HPDE6-E6E7 (cell line): ENCODE results near the gene ZFP2.
A peak's percentile ranks its signal among the peaks of the same experiment; 100 is the strongest.
"Not testable (repeated sequence)": the region's sequence is repeated elsewhere in the genome, so short reads cannot be mapped to it uniquely, and the experiment has no call there.

ENCODE experiments used
- DNase-seq: peaks from one replicate; pipeline ENCODE4 v3.0.0; 2011; ENCODE audit warnings: missing footprints; ENCODE audit errors: extremely low spot score

The ZFP2 gene

DNA sequence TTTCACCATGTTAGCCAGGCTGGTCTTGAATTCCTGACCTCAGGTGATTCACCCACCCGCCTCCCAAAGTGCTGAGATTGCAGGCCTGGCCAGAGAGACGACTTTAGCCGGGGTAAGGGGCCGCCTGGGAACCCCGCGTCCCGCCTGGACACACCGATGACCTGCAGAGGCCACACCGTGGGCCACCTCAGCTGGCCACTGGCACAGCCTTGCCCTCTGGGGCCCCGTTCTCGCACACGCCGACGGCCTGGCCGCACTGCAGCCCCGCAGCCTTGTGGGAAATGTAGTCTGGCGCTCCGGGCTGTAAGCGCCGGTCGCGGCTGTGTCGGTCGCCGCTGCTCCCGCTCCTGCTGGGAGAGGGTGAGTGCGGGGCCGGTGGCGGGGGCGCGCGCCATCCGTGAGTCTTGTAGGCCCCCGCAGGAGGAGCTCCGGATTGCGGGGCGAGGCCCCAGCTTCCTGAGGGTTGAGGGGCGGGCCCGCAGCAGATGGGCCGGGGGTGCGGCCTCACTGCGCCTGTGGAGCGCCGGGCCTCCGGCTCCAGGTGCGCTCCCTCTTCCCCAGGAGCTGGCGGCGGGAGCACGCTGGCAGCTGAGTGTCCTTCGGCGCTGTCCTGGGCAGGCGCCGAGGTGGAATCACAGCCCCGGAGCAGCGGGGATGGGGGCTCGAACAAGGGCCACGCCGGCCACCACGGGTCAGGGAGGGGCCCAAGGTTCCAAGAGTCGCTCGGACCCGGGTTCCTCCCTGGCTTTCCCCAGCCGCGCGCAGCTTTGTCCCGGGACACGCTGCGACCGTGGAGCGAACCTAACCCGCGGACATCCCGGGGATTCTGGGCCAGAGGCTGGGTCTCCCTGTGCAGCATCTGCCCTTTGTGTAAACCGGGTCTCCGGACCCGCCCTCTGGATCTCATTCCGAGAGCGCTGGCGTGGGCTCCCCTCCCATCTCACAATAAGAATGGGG lies at the start of gene ZFP2:
TSS of gene ZFP2 (plus strand) at position 299 of the 957 bp plus-strand sequence. CDS start 35,401 bp downstream, outside the sequence.
- DNase-seq, result peak; percentile 37

DNA sequence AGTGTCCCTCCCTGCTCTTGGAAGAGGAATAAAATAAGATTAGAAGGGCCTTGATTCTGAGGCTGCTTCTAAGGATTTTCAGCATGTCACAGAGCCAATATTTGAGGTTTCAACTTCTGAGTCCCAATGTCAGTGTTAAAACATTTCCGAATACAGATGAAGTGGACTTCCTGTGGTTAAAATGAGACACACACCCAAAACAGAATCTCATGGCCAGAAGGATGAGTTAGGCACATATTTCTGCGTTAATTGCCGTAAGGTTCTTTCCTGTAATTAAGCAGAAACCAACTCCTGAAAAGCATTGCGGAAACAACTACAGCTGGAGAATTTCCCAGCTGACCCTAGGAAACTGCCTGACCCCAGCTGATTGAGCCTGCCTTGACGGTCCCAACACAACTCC lies 46.4 kb upstream of the ZFP2 start:
- DNase-seq, result no peak

DNA sequence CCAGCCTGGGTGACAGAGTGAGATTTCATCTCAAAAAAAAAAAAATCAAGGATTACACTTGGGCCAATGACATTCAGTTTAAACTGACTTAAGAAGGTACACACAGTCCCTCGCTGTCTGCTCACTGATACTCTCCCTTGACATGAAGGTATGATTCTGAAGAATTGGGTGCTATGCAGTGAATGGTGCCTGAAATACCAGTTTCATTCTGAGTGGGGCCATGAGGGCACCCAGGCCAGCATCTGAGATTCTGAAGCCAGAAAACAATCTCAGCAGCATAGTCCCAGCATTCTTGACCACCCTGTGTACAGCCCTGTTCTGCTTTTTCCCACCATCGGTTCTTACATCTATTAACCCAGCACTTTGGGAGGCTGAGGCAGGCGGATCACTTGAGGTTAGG lies 43.8 kb upstream of the ZFP2 start:
- no peak for DNase-seq

DNA sequence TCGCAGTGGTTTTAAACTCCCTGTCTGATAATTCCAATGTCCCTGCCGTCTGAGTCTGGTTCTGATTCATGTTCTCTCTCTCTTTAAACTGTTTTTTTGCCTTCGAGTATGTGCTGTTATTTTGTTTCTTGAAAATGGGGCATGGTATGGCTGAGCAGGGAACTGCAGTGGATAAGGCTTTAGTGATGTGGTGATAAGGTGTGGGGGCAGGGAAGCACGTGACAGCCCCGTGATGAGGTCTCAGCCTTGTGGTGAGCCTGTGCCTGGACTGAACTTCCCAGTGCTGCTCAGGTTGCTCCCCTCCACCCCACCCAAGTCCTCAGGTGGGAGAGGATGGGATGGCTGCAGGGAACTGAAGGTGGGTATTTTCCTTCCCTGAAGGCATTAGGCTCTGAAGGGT lies 41.4 kb upstream of the ZFP2 start:
- DNase-seq, result no peak

DNA sequence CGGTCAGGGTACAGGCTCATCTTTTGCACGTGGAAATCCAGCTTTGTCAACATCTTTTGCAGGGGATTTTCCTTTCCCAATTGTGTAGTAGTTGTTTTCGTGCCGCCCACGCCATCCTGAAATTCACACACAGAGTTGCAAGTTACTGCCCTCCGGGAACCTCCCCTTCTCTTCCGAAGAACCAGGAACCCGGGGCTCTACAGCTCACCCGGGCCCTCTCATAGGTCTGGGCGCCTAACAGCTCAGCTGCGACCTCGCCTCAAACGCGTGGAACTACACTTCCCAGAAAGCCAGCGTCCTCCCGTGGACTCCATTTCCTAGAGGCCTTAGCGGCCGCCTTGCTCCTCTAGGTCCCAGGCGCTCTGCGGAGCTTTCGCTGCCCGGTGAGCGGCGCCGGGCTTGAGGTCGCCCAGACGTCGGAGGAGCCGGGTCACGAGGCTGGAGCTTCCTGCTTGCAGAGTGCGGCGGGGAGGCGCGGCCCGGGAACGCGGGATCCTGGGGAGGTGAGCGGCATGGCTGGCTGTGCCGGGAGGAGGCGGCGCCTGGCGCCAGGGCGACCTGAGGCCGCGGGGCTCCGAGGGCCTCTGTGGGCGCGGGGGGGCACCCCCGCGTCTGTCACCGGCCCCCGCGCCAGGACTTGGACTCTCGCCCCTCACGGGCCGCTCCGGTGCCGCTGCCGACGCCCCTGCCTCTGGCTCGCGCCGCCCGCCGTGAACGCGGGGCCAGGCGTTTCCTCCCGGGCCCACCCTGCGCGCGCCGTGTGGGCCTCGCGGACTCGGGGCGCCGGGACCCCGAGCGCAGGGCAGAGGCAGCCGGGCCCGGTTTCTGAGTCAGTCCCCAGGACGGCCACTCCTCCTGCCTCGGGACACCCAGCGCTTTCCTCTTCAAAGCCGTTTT lies 35.8 kb upstream of the ZFP2 start, which contains the start of gene ZNF354B:
TSS of gene ZNF354B (plus strand) at position 329 of the 897 bp plus-strand sequence. CDS start 1,095 bp downstream, outside the sequence.
- DNase-seq, result peak; percentile 89

DNA sequence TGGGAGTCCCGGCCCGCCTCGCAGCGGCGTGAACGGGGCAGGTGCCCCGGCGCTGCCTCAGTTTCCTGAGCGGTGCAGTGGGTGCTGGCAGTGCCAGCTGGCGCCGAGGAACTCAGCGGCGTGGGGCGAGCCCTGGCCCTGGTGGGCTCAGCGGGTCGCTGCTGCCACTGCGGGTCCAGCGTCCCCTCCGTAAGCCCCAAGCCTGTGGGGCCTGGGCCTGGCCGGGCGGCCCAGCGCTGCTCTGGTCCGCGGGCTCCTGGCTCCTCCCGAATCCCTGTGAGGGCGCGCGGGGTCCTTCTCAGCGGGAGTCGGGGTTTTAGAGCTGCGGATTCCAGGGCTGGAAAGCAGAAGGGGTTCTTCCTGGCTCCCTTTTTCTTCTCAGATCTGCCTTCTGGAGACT lies 35.1 kb upstream of the ZFP2 start:
- not testable (repeated sequence) for DNase-seq

DNA sequence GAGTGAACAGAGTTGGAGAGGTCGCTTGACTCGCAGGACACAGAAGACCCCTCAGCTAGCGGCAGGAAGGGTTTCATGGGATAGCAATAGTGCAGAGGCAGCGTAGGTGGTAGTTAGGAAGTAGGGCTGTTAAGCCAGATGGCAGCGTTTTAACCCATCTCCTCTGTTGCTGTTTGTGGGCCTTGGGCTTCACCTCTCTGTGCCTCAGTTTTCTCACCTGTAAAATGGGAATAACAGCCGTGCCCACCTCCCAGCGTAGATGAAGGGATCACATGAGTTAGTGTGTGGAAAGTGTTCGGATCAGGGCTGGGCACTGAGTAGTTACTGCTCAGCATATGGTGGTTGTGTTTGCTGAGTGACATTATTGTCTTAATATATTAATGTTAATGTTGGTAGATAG lies 34.1 kb upstream of the ZFP2 start:
- no peak for DNase-seq

DNA sequence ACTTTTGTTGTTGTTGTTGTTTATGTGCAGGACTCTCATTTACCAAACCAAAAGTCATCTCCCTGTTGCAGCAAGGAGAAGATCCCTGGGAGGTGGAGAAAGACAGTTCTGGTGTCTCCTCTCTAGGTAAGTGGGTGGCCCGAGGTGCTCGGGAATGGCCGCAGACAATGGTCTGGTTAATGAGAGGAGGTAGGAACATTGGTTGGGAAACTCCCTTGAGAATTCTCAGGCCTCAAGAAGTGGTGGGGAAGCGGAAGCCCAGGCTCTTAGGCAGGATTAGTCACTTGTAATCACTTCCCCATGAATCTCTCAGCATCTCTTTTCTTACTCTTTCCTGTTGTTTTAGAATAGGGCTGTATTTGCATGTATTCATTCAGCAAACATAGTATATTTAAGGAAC lies 28.8 kb upstream of the ZFP2 start:
- no peak for DNase-seq

DNA sequence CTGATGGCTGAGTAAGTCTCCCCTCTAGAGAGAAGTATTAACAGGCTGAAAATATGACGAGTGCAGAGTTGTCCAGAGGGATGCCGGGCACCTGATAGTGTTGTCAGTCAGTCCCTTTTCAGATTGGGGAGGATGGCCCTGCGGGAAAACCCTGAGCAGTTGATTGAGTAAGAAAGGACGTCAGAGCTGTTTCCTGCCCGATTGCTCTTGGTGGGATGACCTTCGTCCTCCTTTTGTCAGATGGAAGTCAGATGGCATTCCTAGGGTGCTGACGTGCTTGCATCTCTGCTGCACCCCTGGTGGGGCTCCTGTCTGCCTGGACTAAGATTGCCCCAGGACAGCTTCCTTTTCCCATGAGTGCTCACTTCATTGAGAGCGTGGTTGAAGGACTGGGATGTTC lies 26.1 kb upstream of the ZFP2 start:
- DNase-seq, result no peak

DNA sequence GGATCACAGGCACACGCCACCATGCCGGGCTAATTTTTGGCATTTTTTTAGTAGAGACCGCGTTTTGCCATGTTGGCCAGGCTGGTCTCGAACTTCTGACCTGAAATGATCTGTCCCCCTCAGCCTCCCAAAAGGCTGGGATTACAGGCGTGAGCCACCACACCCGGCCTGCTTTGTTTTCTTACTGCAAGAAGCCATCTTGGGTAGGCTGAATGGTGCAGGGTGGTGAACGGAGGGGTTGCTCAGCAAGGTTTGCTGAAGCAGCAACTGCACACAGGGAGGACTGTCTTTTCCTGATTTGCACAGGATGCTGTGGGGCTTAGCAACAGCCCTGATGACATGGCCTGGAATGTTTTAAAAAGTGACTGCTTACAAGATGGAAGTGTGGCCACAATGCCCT lies 25.3 kb upstream of the ZFP2 start:
- DNase-seq, result no peak

DNA sequence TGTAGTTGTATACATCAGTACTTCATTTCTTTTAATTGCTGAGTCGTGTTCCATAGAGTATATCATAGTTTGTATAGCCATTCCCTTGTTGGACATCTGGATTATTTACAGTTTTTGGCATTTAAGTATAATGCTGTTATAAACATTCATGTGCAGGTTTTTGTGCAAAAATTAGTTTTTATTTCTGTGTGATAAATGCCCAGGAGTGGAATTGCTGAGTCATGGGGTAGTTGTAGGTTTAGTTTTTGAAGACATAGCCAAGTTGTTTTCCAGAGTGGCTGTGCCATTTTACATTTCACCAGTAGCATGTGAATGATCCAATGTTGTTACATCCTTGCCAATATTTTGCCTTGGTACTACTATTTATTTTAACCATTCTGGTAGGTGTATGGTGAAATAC lies 23.4 kb upstream of the ZFP2 start:
- DNase-seq, result no peak

DNA sequence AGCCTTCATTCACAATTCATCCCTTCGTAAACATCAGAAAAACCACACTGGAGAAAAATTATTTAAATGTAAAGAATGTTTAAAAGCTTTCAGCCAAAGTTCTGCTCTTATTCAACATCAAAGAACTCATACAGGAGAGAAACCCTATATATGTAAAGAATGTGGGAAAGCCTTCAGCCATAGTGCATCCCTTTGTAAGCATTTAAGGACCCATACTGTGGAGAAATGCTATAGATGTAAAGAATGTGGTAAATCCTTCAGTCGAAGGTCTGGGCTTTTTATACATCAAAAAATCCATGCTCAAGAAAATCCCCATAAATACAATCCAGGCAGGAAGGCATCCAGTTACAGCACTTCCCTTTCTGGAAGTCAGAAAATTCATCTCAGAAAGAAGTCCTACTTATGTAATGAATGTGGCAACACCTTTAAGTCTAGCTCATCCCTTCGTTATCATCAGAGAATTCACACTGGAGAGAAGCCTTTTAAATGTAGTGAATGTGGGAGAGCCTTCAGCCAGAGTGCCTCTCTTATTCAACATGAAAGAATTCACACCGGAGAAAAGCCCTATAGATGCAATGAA lies 12.5 kb upstream of the ZFP2 start:
- DNase-seq, result not testable (repeated sequence)

DNA sequence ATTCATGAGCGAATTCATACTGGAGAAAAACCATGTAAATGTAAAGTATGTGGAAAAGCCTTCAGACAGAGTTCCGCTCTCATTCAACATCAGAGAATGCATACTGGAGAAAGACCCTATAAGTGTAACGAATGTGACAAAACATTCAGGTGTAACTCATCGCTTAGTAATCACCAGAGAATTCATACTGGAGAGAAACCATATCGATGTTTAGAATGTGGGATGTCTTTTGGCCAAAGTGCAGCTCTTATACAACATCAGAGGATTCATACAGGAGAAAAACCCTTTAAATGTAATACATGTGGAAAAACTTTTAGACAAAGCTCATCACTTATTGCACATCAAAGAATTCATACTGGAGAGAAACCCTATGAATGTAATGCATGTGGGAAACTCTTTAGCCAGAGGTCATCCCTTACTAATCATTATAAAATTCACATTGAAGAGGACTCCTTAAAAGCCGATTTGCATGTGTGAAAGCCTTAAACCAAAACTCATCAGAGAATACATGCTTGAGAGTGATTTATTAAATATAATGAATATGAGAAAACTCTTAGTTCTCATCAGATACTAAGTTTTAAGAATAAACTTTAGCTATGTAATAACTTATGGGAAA lies 11.8 kb upstream of the ZFP2 start:
- no peak for DNase-seq

DNA sequence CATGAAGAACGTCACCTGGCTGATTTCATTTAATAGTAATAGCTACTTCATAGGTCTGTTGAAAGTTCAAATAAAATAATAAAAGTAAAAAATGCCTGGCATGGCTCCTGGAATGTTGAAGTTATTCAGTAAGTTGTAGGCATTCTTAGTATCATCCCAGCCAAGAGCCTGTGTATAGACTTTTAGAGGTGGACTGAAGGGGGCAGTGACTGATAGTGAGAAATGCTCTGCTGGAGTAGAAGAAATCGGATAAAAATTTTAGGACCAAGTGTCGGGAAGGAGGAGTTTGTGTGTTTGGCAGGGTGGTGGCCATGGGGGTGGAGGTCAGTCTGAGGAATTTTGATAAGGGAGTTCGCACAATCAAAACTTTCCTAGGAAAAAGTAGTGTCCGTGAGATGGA lies 3.6 kb downstream of the ZFP2 start:
- no peak for DNase-seq

DNA sequence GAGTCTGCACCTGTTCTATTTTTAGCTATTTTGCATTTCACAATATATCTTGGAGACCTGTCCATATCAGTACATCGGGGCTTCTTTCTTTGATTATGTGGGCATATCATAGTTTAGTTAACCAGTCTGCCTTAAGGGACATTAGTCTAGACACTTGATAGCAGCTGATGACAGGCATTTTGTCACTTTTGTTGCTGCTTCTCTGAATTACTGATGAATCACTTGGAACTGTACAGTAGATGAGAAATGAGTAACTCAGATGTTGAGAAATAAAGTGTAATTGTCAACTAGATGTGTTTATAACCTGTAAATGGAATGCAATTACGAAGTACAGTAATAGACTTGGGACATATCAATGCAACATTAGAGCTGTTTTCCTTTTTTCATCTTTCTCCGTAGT lies 7.1 kb downstream of the ZFP2 start:
- peak; percentile 57 for DNase-seq

DNA sequence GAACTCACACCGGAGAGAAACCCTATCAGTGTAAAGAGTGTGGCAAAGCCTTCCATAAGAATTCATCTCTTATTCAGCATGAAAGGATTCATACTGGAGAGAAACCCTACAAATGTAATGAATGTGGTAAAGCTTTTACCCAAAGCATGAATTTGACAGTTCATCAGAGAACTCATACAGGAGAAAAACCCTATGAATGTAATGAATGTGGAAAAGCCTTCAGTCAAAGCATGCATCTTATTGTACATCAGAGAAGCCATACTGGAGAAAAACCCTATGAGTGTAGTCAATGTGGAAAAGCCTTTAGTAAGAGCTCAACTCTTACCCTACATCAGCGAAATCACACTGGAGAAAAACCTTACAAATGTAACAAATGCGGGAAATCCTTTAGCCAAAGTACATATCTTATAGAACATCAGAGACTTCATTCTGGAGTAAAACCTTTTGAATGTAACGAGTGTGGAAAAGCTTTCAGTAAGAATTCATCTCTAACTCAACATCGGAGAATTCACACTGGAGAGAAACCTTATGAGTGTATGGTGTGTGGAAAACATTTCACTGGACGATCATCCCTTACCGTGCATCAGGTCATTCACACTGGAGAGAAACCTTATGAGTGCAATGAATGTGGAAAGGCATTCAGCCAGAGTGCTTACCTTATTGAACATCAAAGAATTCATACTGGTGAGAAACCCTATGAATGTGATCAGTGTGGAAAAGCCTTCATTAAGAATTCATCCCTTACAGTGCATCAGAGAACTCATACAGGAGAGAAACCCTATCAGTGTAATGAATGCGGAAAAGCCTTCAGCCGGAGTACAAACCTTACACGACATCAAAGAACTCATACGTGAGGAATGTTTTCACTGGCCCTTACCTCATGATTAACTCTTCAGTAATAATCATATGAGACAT lies 36.4 kb downstream of the ZFP2 start:
- no peak for DNase-seq

DNA sequence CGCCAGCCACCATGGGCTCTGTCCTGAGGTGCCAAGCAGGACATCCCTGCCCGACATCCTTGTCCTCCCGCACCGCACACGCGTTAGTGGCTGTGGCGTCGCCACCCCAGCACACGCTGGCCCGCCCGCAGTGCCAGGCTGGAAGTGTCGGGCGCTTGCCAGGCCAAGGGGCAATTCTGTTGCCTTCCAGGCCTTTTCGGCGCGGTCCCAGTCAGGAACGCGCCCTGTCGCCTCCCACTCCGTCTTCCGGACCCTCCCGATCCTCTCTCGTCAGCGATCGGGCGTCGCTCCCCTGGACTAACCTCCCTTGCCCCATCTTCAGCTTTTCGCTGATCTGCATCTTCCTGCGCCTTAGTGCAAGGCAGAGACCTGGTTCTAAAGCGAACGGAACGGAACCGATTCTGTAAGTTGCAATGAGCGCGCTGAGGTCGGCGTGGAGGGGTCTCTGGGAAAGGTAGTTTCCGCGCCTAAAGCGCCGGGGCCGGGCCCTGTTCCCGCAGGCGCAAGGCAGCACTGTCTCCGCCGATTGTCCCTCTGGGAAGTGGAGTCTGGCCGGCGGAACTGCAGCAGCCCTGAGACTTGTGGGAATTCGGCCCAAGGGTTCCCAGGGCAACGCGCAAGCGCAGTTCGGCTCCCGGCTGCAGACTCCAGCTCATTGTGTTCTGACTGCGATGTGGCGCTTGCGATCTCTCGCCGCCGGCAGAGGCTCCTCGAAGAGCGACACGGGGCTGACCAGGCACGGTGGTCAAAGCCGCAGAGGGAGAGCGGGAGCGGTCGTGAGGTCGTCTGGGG lies 45.1 kb downstream of the ZFP2 start, which contains the start of gene ZNF454:
TSS of gene ZNF454 (plus strand) at position 630 of the 792 bp plus-strand sequence. CDS start 1,594 bp downstream, outside the sequence.
- DNase-seq, result peak; percentile 96

DNA sequence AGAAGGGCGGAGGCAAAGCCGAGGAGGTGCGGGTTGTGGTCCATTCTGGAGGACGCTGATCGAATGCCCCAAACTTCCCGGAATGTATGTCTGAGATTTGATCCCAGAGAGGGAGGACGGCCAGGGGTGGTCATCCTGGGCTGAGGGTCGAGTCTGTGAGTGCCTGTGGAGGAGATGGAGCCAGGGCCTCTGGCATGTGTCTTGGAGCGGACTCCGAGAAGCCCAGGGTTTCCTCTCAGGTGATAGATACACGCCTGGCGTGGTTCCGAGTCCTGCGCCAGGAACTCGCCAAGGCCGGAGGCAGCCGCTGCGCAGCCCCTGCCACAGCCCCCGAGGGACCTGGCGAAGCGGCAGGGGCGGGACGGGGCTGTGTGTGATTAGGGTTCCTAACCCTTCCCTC lies 45.6 kb downstream of the ZFP2 start:
- DNase-seq, result peak; percentile 22

DNA sequence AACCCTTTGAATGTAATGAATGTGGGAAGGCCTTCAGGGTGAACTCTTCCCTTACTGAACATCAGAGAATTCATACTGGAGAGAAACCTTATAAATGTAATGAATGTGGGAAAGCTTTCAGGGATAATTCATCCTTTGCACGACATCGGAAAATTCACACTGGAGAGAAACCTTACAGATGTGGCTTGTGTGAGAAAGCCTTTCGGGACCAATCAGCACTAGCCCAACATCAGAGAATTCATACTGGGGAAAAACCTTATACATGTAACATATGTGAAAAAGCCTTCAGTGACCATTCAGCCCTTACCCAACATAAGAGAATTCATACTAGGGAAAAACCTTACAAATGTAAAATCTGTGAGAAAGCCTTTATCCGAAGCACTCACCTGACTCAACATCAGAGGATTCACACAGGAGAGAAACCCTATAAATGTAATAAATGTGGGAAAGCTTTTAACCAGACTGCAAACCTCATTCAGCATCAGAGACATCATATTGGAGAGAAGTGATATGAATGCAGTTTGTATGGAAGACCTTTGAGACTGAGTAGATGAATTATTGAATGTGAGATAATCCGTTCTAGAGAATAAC lies 69.8 kb downstream of the ZFP2 start:
- DNase-seq, result no peak
